Measurements from ENCODE around the gene GMDS. TPM values are rescaled to one million over a fixed set of nuclear protein-coding genes. Genes with fewer than 3 reads are reported as not detected.

Gene GMDS
- total and polyA plus RNA-seq, 2 of the 13 experiments (the other 11 are each of a cell fraction or from before 2014, with no cell fraction given), result 64.4 to 112 TPM

DNA sequence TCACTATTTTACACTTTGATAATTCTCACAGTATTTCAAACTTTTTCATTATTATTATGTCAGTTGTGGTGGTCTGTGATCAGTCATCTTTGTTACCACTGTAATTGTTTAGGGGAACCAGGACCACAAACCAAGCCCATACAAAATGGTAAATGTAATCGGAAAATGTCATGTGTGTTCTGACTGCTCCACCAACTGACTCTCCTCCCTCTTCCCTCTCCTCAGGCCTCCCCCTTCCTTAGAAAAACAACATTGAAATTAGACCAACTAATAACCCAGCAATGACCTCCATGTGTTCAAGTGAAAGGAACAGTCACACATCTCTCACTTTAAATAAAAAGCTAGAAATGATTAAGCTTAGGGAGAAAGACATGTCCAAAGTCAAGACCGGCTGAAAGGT, 63.8 kb downstream of the GMDS start:
- POLR2A ChIA-PET, result interaction anchor here (1.0 kb wide), 1 partner anchor 11 kb away, joined by 3 read pairs; no protein-coding TSS in a partner anchor

DNA sequence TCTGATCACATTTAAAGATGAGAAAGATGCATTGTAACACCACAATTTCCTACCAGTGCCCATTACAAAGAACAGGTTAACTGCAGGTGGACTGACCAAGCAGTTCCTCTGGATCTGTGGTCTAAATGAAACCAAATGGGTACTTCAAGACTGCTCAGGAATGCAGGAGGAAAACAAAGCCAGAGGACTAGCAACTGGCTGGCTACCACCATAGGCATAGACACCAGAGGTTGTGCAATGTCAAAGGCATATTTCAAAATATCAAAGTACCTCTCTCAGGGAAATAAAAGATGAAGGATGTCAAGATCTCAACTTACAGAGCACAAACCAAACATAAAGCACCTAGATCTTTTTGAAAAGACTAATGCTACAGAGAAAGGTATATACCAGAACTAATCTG, 65.5 kb downstream of the GMDS start:
- no peak overlapping the region for H3K9ac ChIP-seq (ENCODE audit: insufficient read depth, low read depth, low read length)
- H3K4me1 ChIP-seq (ENCODE audit: insufficient read depth, low read length), result peaks cover 27% of the 10 kb centered on the region
- CTCF ChIA-PET (ENCODE audit: low intra/inter-chr PET ratio, low total read pairs), result no interaction called here
- no peak overlapping the region for H3K4me3 ChIP-seq (replicated peaks in 1 of 3; ENCODE audit: insufficient read depth in 1 of 3, low read depth in 2 of 3, low read length in 3 of 3)
- in situ Hi-C loops (cut with HindIII; ENCODE audit: extremely low pct_ligation_motif_present, low pct_unique_long_range_greater_than_20kb) (no loop called here), intact Hi-C loops (cut with micrococcal nuclease; ENCODE audit: unreplicated experiment) (loop anchor here (10.0 kb wide), 1 partner anchor 265 kb away; no protein-coding TSS in a partner anchor)
- H3K4me2 ChIP-seq (ENCODE audit: low read depth, low read length), result no peak overlapping the region
- peaks cover 98% of the 10 kb centered on the region for H3K79me2 ChIP-seq (ENCODE audit: insufficient read depth, low read length)
- peak; percentile 38 for TF ChIP-seq RBM22 (optimal IDR thresholded peaks at IDR 0.05; ENCODE audit: low read length)
- TF ChIP-seq ZNF251 (CRISPR knock-in tag; IDR thresholded peaks at IDR 0.05), result no peak
- TF ChIP-seq KLF12 (CRISPR knock-in tag; IDR thresholded peaks at IDR 0.05; ENCODE audit: borderline replicate concordance), result no peak
- TF ChIP-seq CEBPG (CRISPR knock-in tag; IDR thresholded peaks at IDR 0.05), result peak; percentile 88
- 0 out of 2 replicates have a peak, but pooled peaks have one; percentile 16 for TF ChIP-seq ZNF644 (CRISPR knock-in tag; IDR thresholded peaks at IDR 0.05; ENCODE audit: low read depth)
- peak; percentile 95 for TF ChIP-seq CEBPB (IDR thresholded peaks at IDR 0.05; ENCODE audit: borderline replicate concordance, low read depth, low read length)
- H2AFZ ChIP-seq (ENCODE audit: low read length), result no peak overlapping the region
- DNase-seq (ENCODE audit: low spot score), result no peak
- H3K27ac ChIP-seq (ENCODE audit: extremely low read length, insufficient read depth, low read length), result no peak overlapping the region
- H3K9me3 ChIP-seq (ENCODE audit: low read length), result peaks cover 5% of the 10 kb centered on the region; the same call in 1 of the 2 replicates
- POLR2A ChIA-PET, result no interaction called here
- peaks cover 20% of the 10 kb centered on the region for H4K20me1 ChIP-seq (ENCODE audit: insufficient read depth, low read length)
- BruUV-seq (replicated peaks), result no TSS peak
- H3K36me3 ChIP-seq (replicated peaks in 1 of 2; ENCODE audit: control insufficient read depth in 1 of 2, insufficient read depth in 2 of 2, low read length in 2 of 2), result no peaks in the 10 kb centered on the region; a peak in 1 of 5 replicates
- no peak for FAIRE-seq
- no peaks in the 10 kb centered on the region for H3K27me3 ChIP-seq (ENCODE audit: control insufficient read depth in 1 of 2, insufficient read depth in 2 of 2, low read length in 2 of 2)
- ATAC-seq, result no peak

More for the DNA sequence above, 63.8 kb downstream of the GMDS start:
- Histone ChIP-seq H3K79me2 (ENCODE audit: insufficient read depth, low read length) (peaks cover 98% of the 10 kb centered on the region), H4K20me1 (ENCODE audit: insufficient read depth, low read length) (peaks cover 24% of the 10 kb centered on the region), H3K4me3 (replicated peaks in 1 of 3; ENCODE audit: insufficient read depth in 1 of 3, low read depth in 2 of 3, low read length in 3 of 3) (no peak overlapping the region), H3K36me3 (replicated peaks in 1 of 2; ENCODE audit: control insufficient read depth in 1 of 2, insufficient read depth in 2 of 2, low read length in 2 of 2) (no peaks in the 10 kb centered on the region; a peak in 2 of 5 replicates), H2AFZ (ENCODE audit: low read length) (no peak overlapping the region), H3K9ac (ENCODE audit: insufficient read depth, low read depth, low read length) (no peak overlapping the region), H3K4me1 (ENCODE audit: insufficient read depth, low read length) (peaks cover 24% of the 10 kb centered on the region), H3K9me3 (ENCODE audit: low read length) (peaks cover 5% of the 10 kb centered on the region; the same call in 1 of the 2 replicates), H3K27ac (ENCODE audit: extremely low read length, insufficient read depth, low read length) (no peak overlapping the region), H3K4me2 (ENCODE audit: low read depth, low read length) (no peak overlapping the region), H3K27me3 (ENCODE audit: control insufficient read depth in 1 of 2, insufficient read depth in 2 of 2, low read length in 2 of 2) (no peaks in the 10 kb centered on the region)
- TF ChIP-seq NR2F1 (CRISPR knock-in tag; IDR thresholded peaks at IDR 0.05), result no peak
- TF ChIP-seq ZNF550 (CRISPR knock-in tag; IDR thresholded peaks at IDR 0.05; ENCODE audit: borderline replicate concordance), result no peak
- TF ChIP-seq, protein P1, sequence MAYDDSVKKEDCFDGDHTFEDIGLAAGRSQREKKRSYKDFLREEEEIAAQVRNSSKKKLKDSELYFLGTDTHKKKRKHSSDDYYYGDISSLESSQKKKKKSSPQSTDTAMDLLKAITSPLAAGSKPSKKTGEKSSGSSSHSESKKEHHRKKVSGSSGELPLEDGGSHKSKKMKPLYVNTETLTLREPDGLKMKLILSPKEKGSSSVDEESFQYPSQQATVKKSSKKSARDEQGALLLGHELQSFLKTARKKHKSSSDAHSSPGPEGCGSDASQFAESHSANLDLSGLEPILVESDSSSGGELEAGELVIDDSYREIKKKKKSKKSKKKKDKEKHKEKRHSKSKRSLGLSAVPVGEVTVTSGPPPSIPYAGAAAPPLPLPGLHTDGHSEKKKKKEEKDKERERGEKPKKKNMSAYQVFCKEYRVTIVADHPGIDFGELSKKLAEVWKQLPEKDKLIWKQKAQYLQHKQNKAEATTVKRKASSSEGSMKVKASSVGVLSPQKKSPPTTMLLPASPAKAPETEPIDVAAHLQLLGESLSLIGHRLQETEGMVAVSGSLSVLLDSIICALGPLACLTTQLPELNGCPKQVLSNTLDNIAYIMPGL (CRISPR knock-in tag; IDR thresholded peaks at IDR 0.05; ENCODE audit: borderline replicate concordance in 1 of 2, low read depth in 1 of 2), result no peak
- no peak for TF ChIP-seq SOX6 (IDR thresholded peaks at IDR 0.05)
- 0 out of 2 replicates have a peak, but pooled peaks have one; percentile 10 for TF ChIP-seq SOX6 (CRISPR knock-in tag; IDR thresholded peaks at IDR 0.05)
- TF ChIP-seq SIX4 (CRISPR knock-in tag; IDR thresholded peaks at IDR 0.05), result no peak
- no peak for TF ChIP-seq MAFK (conservative IDR thresholded peaks at IDR 0.05 in 1 of 2, IDR thresholded peaks at IDR 0.05 in 1 of 2; ENCODE audit: low read length in 2 of 2)
- WGBS (ENCODE audit: low lambda C conversion rate), result 87% methylated on average over 2 of the region's 2 CpGs
- FAIRE-seq, result no peak
- DNase-seq (ENCODE audit: low spot score), result no peak
- BruUV-seq (replicated peaks), result no TSS peak
- CTCF ChIA-PET (ENCODE audit: low intra/inter-chr PET ratio, low total read pairs), result no interaction called here
- in situ Hi-C loops (cut with HindIII; ENCODE audit: extremely low pct_ligation_motif_present, low pct_unique_long_range_greater_than_20kb), result no loop called here
- intact Hi-C loops (cut with micrococcal nuclease; ENCODE audit: unreplicated experiment), result loop anchor here (10.0 kb wide), 1 partner anchor 263 kb away; no protein-coding TSS in a partner anchor
- ATAC-seq, result no peak; the same call in 1 of the 3 replicates
